Hepatic stellate cell (primary cell): ENCODE measurements around the gene TMEM167A.
"Not testable (repeated sequence)": the region's sequence is repeated elsewhere in the genome, so short reads cannot be mapped to it uniquely, and the experiment has no call there.

Source experiments
- DNase-seq: peaks from one replicate; pipeline ENCODE4 v3.0.0; 2011; ENCODE audit warnings: low spot score

TMEM167A gene

DNA sequence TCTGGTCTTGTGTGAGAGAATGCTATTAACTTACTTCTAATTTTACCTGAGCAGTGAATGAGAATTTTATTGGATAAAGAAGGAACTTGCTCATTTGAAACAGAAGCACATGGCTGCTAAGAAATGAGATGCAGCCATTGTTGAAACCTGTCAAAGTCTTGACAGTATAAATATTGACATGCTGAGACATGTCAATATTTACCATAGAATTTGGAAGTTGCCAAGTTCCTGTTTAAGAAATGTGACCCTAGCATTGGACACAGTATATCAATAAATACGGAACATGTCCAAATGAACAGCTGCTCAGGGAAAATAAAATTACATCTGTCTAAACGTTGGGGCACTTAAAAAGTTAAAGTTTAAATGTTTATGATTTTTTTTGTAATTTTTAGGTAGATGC lies 7.9 kb upstream of the TMEM167A start:
- no peak for DNase-seq

DNA sequence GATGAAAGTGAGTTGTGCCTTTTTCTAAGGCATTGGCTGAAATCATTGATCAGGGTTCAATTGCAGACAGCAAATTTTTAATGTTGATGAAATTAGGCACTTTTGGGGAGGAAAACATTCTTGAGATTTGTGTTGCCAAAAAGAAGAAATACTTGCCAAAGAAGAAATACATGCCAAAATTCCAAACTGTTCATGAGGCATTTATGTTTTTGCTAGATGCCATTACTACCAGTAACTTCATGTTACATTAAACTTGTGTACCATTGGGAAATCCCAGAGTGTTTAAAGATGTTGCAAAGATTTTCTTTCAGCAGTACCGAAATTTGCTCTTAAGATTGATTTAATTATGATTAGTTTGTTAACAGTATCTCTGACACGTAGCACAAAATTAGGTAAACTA lies 7.1 kb upstream of the TMEM167A start:
- DNase-seq, result no peak

DNA sequence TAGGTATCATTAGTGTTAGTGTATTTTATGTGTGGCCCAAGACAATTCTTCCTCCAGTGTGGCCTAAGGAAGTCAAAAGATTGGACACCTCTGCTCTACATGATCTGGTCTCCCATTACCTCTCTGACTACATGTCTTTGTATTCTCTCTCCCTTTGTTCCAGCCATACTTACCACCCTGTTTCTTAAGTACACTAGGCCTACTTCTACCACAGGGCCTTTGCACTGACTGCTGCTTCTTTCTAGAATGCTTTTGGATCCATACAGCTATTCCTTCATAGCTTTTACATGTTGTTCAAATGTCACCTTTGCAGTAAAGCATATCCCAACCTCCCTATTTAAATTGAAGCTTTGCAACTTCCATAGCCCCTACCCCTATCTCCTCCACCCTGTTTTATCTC lies 5.6 kb upstream of the TMEM167A start:
- DNase-seq, result no peak

DNA sequence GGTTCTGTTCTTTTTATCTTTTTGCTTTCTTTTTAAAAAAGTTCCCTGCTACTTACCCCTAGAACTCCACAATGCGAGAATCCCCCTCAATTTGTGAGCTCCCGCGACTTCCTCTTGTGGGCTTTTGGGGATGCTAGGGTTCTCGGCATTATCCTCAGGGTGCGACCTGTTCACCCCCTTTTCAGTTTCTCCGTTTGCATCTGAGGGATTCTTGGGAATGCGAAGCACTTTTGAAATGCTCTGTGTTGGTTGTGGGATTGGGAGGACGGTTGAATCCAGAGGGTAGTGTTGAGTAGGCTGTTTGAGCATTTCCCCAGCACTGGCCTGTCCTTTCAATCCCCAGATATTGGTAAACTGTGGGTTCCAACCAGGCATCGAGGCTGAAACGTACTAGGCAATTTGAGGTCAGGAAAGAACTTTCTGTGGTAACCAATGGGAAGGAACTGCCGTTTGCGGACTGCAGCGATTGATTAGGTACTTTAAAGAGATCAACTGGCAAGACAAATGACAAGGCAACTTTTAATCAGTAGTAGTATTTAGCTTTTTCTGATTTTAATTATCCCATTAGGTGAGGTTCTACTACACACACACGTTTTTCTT lies 568 bp upstream of the TMEM167A start:
- DNase-seq, result no peak

DNA sequence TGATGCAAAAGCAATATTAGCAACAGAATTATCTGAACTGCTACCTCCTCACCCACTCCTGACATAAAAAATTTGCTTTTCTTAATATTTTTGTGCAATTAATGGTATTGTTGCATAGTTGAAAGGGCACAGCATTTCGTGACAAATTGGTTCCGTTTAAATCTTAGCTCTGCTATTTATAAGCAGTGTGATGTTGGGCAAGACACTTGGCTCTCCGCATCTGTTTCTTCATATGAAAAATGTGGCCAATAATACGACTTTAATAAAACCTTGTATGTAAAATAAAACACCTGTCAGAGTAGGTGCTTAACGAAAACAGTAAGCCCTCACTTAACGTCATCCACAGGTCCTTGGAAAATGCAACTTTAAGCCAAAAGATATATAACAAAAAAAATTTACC lies 4.2 kb downstream of the TMEM167A start:
- no peak for DNase-seq

DNA sequence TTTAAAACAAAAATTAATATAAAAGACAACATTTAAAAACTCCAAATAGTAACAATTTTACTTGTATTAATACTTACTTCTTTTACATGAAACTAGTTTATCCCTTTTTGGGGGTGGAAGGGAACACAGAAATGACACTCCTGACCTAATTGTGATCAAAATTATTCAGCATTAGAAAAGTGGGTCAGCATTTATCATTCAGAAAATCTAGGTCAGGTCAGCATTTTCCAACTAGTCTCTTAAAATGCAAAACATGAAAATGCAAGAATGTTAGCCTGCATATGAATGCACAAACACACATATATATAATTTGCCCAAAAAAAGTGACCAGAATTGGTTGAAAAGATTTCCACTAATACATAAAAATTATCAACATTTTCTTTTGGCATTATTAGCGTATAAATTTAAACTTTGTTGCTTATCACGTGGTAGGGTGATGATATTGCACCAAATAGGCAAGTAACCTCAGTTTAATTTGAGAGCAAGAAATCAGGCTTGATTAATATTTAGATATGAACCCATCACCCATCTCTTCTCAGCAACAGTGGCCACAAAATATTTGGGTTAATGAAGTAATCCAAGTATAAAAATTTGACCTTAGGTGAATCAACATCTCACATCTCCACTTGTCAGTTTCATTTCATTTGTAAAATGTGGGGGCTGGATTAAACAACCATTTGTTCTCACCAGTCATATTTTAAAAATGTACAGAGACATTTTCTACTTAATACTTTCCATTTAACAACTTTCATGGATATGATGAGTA lies 5.7 kb downstream of the TMEM167A start:
- no peak for DNase-seq

DNA sequence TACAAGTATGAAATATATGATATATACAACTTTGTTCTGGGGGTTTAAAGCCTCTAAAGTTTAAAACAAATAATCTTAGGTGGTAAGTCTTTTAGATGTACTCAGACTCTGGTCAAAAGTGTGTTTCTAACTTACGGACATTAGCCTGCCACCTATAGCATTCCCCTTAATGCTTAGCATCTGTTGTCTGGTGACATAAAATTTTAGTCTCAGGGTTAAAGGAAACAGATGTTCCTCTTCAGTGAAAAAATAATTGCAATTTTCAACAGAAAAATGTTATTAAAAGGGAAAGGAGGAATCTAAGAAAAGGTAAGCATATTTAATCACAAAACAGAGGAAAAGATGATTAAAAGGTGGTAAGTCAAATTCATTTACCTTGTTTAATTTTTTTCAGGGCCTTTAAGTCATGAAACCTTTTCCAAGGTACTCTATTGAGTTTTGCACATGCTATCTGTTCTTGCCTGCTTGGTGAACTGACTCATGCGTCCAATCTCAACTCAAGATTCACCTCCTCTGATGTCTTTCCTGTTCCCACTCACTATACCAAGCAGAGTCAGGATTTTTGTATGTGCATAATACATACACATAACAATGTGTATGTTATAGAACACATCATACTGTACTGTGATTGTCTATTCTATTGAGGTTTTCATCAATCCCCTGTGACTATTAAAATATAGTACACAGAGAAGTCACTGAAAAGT lies 7.9 kb downstream of the TMEM167A start:
- DNase-seq, result no peak

DNA sequence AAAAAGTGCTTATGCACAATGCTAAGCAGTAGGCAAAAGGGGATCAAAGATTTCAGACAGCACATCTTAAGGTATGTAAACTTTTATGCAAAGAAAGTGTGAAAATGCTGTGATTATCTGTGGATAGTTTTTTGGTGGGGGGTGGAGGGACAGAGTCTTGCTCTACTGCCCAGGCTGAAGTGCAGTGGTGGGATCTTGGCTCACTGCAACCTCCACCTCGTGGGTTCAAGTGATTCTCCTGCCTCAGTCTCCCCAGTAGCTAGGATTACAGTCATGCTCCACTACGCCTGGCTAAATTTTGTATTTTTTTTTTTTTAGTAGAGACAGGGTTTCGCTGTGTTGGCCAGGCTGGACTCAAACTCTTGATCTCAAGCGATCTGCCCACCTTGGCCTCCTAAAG lies 9.8 kb downstream of the TMEM167A start:
- not testable (repeated sequence) for DNase-seq

DNA sequence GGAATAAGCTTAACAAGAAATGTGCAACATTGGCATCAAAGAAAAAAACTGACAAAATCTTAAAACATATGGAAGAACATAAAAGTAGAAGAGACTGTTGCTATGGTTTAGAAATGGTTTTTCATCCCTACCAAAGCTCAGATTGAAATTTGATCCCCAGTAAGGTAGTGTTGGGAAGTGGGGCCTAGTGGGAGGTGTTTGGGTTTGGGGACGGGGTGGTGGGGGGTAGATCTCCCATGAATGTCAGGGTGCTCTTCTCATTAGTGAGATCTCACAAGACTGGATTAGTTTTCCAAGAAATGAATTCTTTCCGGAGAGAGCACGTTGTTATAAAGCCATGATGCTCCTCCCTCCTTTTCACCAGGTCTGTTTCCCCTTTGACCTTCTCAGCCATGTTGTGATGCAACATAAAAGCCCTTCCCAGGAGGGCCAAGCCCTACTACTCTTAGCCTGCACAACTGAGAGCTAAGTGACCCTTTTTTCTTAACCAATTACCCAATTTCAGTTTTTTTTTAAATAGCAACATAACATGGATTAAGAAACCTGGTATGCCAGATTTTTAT lies 10.6 kb downstream of the TMEM167A start:
- no peak for DNase-seq

DNA sequence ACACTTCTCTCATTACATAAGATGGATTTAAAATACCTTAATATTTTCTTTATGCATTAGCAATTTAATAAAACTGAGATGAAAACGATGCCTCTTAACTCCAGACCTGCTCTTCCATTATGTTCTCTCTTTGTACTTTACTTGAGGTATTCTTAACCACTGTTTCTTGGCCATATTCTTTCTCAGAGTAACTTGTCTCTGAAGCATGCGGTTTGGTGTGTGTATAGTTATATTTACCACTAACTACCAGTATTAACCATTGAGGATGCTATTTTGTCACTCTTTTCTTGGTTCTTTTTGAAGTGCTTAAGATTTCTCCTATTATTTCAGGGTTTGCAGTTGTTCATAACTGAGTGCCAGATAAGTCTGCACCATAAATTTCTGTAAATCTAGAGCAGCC lies 17.9 kb downstream of the TMEM167A start:
- no peak for DNase-seq

DNA sequence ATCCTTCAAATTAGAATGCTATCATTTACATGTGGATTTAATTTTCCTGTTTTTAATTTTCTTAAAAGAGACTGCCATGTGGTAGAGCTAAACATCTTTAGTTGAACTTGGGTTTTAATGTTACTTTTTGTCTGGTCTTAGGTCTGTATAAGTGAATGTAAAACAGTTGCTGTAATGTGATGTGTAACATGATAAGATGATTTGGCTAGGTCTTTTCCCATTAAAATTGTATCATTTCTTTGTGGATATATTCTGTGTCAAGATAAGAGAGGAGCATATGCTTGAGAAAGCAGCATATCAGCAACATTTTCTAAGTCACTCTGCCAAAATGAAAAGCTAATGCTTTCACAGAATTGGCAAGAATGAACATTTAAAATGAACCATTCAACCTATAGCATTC lies 18.5 kb downstream of the TMEM167A start:
- DNase-seq, result no peak

DNA sequence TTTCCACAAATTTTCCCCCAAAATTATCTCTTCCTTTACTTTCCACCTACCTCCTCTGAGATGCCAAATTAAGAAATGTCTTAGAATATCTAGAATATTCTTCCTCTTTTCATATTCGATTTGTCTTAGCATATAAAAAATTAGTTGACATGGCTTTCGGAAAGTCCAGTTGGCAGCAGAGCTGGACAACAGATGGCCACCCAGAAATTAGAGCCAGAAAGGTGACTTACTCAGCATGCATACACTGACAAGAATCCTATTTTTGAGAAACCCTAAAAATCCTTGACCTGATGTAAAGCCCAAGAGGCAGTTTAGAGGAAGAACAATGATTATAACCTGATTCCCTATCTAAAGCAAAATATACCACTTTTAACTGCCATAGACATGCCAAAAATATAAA lies 22.0 kb downstream of the TMEM167A start:
- no peak for DNase-seq

DNA sequence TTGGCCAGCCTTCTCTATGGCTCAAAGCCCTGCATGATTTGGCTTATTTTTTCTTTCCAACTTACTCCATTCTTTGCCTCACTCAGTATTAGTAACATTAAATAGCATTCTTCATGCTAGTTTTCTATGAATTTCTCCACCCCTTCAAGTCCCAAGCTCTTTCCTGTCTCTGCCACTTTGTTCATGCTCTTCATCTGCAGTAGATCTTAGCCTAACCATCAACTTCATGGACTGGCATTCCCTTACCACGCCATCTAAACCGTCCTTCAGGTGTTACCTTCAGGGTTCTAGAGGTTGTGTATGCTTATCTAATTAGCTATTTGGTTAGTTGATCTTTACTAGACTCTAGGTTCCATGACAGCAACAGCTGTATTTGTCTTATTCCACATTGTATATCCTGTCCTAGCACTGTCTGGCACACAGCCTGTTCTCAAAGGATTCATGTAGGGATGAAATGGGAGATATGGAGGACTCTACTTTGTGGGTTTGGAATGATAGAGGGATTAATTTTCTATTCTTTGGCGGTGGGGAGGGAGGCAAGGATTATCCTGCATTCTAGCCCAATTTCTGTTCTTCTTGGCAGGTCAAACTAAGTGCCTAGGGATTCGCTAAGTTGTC lies 26.4 kb downstream of the TMEM167A start:
- DNase-seq, result no peak

DNA sequence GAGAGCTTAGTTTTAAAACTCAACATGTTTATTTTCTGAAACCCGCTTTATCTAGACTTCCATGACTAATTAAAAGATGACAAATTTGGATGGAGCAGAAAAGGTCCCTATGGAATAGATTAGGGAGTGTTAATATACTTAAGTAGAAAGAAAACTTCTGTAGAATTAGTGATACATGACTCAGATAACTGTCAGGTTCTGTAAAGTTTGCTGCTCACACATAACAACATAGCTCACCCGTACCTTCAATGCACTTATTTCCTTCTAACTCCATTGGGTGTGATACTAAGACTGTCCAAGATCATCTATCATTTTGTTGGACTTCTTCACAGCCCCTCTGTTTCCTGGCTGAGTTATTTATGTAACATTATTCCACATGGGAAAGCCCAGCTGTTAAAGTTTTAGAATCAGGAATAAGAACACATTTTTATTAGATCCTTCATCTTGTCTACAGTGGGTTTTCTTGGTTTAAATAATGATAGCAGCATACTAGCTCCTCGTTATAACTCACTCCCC lies 27.8 kb downstream of the TMEM167A start:
- no peak for DNase-seq

DNA sequence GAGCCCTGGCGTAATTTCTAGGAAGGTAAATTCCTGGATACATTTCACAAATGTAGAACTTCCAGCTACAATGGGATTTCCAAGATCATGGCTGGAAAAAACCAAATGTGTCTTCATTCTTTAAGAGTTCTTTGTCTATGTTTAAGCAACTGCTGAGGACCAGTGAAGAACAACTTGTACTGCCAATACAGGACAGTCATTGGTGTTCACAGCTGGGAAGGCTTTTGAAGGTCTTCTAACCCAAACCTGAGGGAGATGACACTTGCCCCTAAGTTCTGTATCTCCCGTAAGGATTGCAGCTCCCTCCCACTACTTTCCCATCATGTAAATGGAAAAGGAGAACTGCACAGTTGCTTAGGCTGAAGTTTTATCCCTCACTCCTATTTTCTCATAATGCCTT lies 28.4 kb downstream of the TMEM167A start:
- no peak for DNase-seq

DNA sequence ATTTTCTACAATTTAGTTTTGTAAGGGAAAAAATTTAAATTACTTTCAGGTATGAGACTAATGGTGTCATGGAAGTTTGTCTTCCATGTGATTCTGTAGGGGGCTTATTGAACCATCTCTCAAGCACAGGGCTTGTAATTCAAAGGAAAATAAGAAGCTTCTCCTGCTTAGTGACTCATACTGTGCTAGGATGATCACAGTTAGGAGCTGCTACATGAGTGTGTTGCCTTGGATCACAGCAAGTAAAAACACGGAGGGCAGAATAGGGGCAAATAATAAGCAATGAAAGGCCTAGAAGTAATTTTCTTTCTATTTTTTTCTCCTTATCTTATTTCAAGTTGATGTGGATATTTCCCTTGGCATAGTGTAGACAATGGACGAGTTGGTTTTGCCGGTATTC lies 28.9 kb downstream of the TMEM167A start:
- DNase-seq, result no peak

DNA sequence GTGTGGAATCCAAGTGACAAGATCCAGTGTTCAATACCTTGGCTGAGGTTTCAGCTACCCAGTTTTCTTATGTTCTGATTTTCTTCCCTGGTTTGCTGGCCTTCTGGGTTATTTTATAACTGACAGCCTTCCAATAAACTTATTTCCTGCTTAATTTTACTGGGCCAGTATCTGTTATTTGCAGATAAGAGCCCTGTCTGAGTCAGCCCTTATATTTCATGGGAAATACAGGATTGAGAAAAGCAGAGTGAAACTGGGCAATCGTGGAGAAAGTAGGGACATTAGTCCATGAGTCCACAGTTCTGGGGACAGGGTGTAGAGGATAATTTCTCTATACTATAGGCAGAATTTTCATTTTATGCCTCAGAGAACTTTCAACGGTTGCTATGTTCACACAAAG lies 32.3 kb downstream of the TMEM167A start:
- DNase-seq, result no peak

DNA sequence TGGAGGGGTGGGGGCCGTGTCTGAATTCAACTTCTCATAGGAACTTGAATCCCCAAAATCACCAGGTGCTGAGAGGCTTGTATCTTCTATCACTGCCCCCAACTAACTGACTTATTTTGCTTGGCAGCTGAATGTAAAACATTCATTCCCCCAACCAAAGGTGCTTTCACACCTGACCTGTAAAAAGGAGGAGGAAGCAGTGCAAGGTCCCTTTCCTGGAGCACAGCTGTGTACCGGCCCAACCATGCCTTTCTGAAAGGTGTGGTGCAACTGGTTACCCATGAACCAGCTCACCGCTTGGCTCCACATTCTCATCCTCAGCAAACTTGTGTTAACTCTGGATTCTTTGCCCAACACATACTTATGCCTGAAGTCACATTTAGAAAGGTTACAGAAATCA lies 34.7 kb downstream of the TMEM167A start:
- DNase-seq, result no peak

DNA sequence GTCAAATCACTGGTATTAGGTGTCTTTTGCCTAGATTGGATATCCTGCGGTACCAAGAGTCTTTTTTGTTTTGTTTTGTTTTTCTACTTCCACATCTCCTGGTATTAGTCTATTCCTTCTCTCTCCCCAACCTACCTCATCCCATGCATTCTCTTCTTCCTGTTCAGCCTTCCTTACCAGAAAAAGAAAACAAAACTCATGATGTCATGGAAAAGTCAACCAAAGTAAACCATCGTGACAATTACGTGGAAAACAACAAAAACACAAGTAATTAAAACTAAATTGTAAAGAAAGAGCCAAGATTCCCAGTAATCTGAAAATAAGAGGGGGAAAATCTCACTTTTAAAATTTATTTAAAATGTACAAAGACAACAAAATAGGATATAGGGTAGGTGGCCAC lies 38.3 kb downstream of the TMEM167A start:
- DNase-seq, result no peak

DNA sequence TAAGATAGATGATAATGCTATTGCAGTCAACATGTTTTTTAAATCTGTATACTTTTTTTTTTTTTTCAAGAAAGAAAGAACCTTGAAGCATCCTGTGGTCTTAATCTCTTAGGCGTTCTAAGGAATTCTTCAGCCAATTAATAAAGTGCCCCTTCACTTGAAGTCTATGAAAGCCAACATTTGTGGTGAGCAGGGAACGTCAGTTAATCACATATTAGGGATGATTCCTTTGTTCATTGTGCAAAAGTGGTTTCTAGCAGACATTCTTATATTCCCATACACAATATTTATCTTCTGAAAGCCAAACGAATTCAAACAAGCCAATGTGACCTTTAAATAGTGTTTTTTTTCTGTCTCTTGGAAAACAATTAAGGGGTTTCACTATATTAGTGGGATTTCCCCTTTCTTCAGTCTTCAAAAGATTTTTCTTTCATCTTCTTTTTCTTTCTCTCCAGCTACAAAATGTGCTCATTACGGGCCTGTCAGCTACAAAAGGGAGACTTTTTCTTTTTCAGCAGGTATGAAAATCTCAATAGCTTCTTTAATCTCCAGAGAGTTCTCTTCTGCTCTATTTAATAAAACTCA lies 40.1 kb downstream of the TMEM167A start:
- no peak for DNase-seq

DNA sequence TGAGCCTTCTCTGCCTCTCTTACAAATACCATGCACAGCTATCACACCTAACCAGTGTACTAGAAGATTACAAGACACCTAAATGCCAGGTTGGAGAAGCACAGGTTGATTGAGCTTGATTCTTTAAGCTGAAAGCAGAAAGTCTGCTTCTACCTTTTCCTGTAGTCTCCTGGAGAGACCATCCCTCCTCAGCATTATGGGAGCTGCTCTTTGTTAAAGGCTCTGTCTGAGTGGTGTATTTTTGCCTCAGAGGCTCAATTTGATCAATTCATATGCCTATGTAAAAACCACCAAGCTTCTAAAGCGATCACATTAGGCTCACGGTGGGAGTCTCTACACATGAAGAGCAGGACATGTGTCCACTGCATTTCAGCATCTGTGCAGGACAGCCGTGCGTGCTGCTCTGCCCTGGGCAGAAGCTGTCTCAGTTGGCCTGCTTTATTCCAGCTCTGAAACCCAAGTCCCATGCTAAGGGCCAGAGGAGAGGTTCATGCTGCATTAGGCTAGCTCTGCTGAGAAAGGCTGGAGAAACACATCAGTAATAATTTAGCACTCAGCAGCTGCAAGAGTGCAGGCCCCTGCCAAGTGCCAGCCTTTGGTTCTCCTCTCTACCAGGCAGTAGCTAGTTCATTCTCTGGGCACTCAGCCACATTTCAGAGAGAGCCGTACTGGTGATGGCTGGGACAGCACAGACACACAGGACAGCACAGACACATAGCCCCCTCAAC lies 41.7 kb downstream of the TMEM167A start:
- DNase-seq, result no peak
